Keratinocyte (primary cell): ENCODE results near the gene COQ8A. TPM values are rescaled to one million over a fixed set of nuclear protein-coding genes. Genes with fewer than 3 reads are reported as not detected.

ENCODE experiments used
- DNase-seq: peaks from one replicate; pipeline ENCODE4 v3.0.0-alpha.2; 2011; ENCODE audit warnings: low read depth, missing footprints, low spot score
- FAIRE-seq: peaks from 2 replicates; lab custom pipeline; 2011; peaks lifted over from hg19 to GRCh38; lab: Jason Lieb, UNC
- H2AFZ ChIP-seq: 2 replicates; pipeline ENCODE4 v1.6.0; 2012; ENCODE audit warnings: low read length, control low read depth, inconsistent platforms; ENCODE audit not compliant: control insufficient read depth
- H3K27ac ChIP-seq: 2 replicates; pipeline ENCODE4 v1.5.1; 2011; ENCODE audit warnings: low read length; ENCODE audit not compliant: control insufficient read depth, insufficient read depth
- H3K27me3 ChIP-seq: 3 replicates; pipeline ENCODE4 v1.6.0; 2011; ENCODE audit warnings: low read length; ENCODE audit not compliant: control insufficient read depth, insufficient read depth; ENCODE audit errors: extremely low read depth
- H3K36me3 ChIP-seq, 2 experiments: 2 replicates in 1 of 2; 3 replicates in 1 of 2; pipeline ENCODE4 v1.5.1; 2011; ENCODE audit warnings: low read length in 2 of 2, mild to moderate bottlenecking in 1 of 2; ENCODE audit not compliant: control insufficient read depth in 2 of 2, insufficient read depth in 2 of 2; ENCODE audit errors: extremely low read depth in 1 of 2
- H3K4me1 ChIP-seq: 3 replicates; pipeline ENCODE4 v1.5.1; 2011; ENCODE audit warnings: low read length; ENCODE audit not compliant: control insufficient read depth, insufficient read depth; ENCODE audit errors: extremely low read depth
- H3K4me2 ChIP-seq: 3 replicates; pipeline ENCODE4 v1.6.0; 2011; ENCODE audit warnings: low read depth, low read length; ENCODE audit not compliant: control insufficient read depth, insufficient read depth; ENCODE audit errors: extremely low read depth
- H3K4me3 ChIP-seq, 3 experiments: fragments of 200-600 bp in 1 of 3; sonication (generic) in 1 of 3; 2 replicates in 2 of 3; 3 replicates in 1 of 3; pipeline ENCODE4 v1.5.1; 2011 to 2016; ENCODE audit warnings: low read length in 3 of 3, mild to moderate bottlenecking in 3 of 3, control low read depth in 2 of 3, inconsistent platforms in 1 of 3, low read depth in 1 of 3, mixed read lengths in 1 of 3, mixed run types in 1 of 3, moderate library complexity in 1 of 3; ENCODE audit not compliant: control insufficient read depth in 2 of 3, insufficient read depth in 2 of 3; ENCODE audit errors: extremely low read depth in 1 of 3
- H3K79me2 ChIP-seq: 2 replicates; pipeline ENCODE4 v1.6.0; 2012; ENCODE audit warnings: low read length; ENCODE audit not compliant: control insufficient read depth, insufficient read depth
- H3K9ac ChIP-seq: 3 replicates; pipeline ENCODE4 v1.6.0; 2011; ENCODE audit warnings: low read length; ENCODE audit not compliant: control insufficient read depth, insufficient read depth; ENCODE audit errors: extremely low read depth
- H3K9me1 ChIP-seq: 3 replicates; pipeline ENCODE4 v1.6.0; 2011; ENCODE audit warnings: low read length; ENCODE audit not compliant: control insufficient read depth, insufficient read depth; ENCODE audit errors: extremely low read depth
- H3K9me3 ChIP-seq: 2 replicates; pipeline ENCODE4 v1.5.1; 2012; ENCODE audit warnings: low read depth, low read length; ENCODE audit not compliant: control insufficient read depth
- H4K20me1 ChIP-seq: 3 replicates; pipeline ENCODE4 v1.6.0; 2011; ENCODE audit warnings: low read length; ENCODE audit not compliant: control insufficient read depth, insufficient read depth; ENCODE audit errors: extremely low read depth
- CTCF ChIP-seq, 3 experiments: IDR thresholded peaks in 1 of 3; conservative IDR thresholded peaks in 1 of 3; optimal IDR thresholded peaks in 1 of 3; 2 replicates in 2 of 3; 3 replicates in 1 of 3; pipeline versions ENCODE3 to v1.5.1; 2011; ENCODE audit warnings: low read length in 3 of 3, mild to moderate bottlenecking in 3 of 3, moderate library complexity in 2 of 3, control low read depth in 1 of 3, inconsistent platforms in 1 of 3; ENCODE audit not compliant: insufficient read depth in 2 of 3; ENCODE audit errors: extremely low read depth in 1 of 3
- EZH2 ChIP-seq: IDR thresholded peaks from one replicate; pipeline ENCODE4 v1.6.1; 2012; ENCODE audit warnings: inconsistent platforms, mild to moderate bottlenecking, low read length, moderate library complexity
- dilution Hi-C: fragments of 300-500 bp; cut with MboI; formaldehyde crosslinking; loops from one replicate; pipeline ENCODE4 v1.7.0; 2020; ENCODE audit warnings: low sequenced_read_pairs; ENCODE audit not compliant: extremely low pct_ligation_motif_present
- polyA plus RNA-seq, 5 experiments: library from polyadenylated mRNA; depleted of rRNA in 3 of 5; stranded (reverse) in 3 of 5; stranded (forward) in 1 of 5; unstranded in 1 of 5; fragments of >200 nt; gene quantifications; 1 replicate in 1 of 5; 2 replicates in 3 of 5; 3 replicates in 1 of 5; pipeline versions ENCODE4 v1.2.1 to v1.2.3, GENCODE V29; 2011 to 2012; ENCODE audit warnings: missing spikeins in 2 of 5, low read depth in 1 of 5, low replicate concordance in 1 of 5

Gene COQ8A
- polyA plus RNA-seq, 1 donor (not counting 4 experiments of a cell fraction or from before 2014, with no cell fraction given), result 3.8 TPM

DNA sequence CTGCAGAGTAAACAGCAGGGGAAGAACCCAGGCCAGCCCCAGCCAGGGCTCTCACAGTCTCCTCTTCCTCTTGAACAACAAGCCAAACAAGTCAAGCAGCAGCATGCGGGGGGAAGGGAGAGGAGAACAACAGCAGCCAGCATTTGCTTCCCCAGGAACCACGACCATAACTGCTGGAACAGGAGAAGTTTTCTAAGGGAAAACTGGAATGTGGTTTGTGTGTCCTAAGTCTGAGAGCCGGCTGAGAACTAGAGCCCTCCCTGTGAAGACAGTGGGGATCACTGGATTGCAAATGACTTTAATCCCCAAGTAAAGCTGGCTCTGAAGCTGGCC lies 48.2 kb downstream of the COQ8A start:
- Histone ChIP-seq H3K9me1 (no peaks in the 10 kb centered on the region), H3K4me3 (no peak overlapping the region), H3K36me3 (peaks cover 0 to 4% of the 10 kb centered on the region in 2 experiments), H3K9me3 (no peaks in the 10 kb centered on the region), H2AFZ (no peak overlapping the region), H3K79me2 (no peaks in the 10 kb centered on the region), H3K27ac (no peak overlapping the region), H3K27me3 (no peaks in the 10 kb centered on the region), H3K4me1 (no peaks in the 10 kb centered on the region), H3K4me2 (no peak overlapping the region), H3K9ac (no peak overlapping the region), H4K20me1 (no peaks in the 10 kb centered on the region)
- TF ChIP-seq CTCF (optimal IDR thresholded peaks at IDR 0.05 in 1 of 3, IDR thresholded peaks at IDR 0.05 in 1 of 3, conservative IDR thresholded peaks at IDR 0.05 in 1 of 3; ENCODE audit: extremely low read depth in 1 of 3, insufficient read depth in 2 of 3, low read length in 3 of 3), result no peak
- TF ChIP-seq EZH2, result no peak
- no peak for FAIRE-seq
- dilution Hi-C loops, result no loop called here
- DNase-seq, result no peak

DNA sequence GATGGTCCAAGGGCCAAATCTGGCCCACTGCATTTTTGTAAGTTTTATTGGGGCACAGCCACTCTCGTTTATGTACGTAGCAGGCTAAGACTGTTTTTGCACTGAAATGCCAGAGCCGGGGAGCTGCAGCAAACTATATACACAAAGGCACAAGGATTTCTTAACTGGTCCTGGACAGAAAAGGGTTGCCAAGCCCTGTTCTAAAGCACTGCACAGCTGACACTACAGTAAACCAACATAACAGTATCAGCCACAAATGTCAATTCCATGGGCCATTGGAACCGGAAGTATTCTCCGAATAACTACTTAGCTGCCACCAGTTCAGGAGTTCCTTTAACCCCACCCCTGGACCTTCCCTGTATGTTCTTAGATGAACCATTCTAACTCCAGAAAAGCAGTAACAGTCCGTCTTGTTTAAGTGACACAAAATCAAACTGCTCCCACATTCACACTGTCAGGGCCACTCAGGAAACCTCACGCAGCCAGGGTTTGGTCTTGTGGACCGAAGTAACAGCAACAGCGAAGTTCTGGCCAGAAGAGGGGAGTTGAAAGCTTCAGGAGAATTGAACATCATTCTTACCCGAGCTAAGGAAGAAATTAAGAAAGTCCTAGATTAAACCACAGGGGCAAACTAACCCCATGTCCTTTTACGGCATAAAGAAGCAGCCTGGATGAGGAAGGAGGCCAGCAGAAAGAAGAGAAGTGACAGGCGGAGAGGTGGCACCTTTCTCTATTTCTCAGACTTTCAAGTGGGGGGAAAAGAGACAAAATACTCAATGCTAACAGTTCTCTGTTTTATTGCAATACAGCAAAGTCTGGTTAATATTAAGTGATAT lies 49.2 kb downstream of the COQ8A start:
- Histone ChIP-seq H3K27ac (no peak overlapping the region), H2AFZ (no peak overlapping the region), H3K4me1 (no peaks in the 10 kb centered on the region)

More for the DNA sequence above, 49.2 kb downstream of the COQ8A start:
- Histone ChIP-seq H3K27me3 (no peaks in the 10 kb centered on the region), H3K36me3 (peaks cover under 1 to 4% of the 10 kb centered on the region in 2 experiments), H3K79me2 (no peaks in the 10 kb centered on the region), H4K20me1 (no peaks in the 10 kb centered on the region), H3K4me3 (no peak overlapping the region), H3K9me1 (no peaks in the 10 kb centered on the region), H3K4me2 (no peak overlapping the region), H3K9ac (no peak overlapping the region), H3K9me3 (no peaks in the 10 kb centered on the region)
- no peak for TF ChIP-seq CTCF (optimal IDR thresholded peaks at IDR 0.05 in 1 of 3, IDR thresholded peaks at IDR 0.05 in 1 of 3, conservative IDR thresholded peaks at IDR 0.05 in 1 of 3; ENCODE audit: extremely low read depth in 1 of 3, insufficient read depth in 2 of 3, low read length in 3 of 3)
- TF ChIP-seq EZH2, result no peak
- DNase-seq, result no peak
- no peak for FAIRE-seq
- dilution Hi-C loops, result no loop called here
